HUES64 (cell line): ENCODE results near the gene GPR183.

Experiments
- H3K27ac ChIP-seq: 2 replicates; pipeline ENCODE4 v1.7.0; 2013; ENCODE audit warnings: low read depth, low read length, inconsistent platforms
- H3K27me3 ChIP-seq: 2 replicates; pipeline ENCODE4 v1.6.1; 2013; ENCODE audit warnings: mild to moderate bottlenecking, low read length; ENCODE audit not compliant: insufficient read depth
- H3K36me3 ChIP-seq: 2 replicates; pipeline ENCODE4 v1.6.1; 2013; ENCODE audit warnings: mild to moderate bottlenecking, low read length; ENCODE audit not compliant: insufficient read depth
- H3K4me1 ChIP-seq: 2 replicates; pipeline ENCODE4 v1.6.1; 2013; ENCODE audit warnings: mild to moderate bottlenecking, low read length, moderate library complexity; ENCODE audit not compliant: insufficient read depth
- H3K4me3 ChIP-seq: 2 replicates; pipeline ENCODE4 v1.5.1; 2013; ENCODE audit warnings: mild to moderate bottlenecking, low read length, moderate library complexity
- H3K9ac ChIP-seq: 2 replicates; pipeline ENCODE4 v1.6.1; 2013; ENCODE audit warnings: mild to moderate bottlenecking, low read depth, low read length
- H3K9me3 ChIP-seq: 2 replicates; pipeline ENCODE4 v1.6.1; 2013; ENCODE audit warnings: low read depth, low read length; ENCODE audit not compliant: insufficient read depth
- WGBS: fragments of 150-250, 120-280 bp; methylation state at CpG from one replicate; pipeline ENCODE4 v1.1.7; 2013; ENCODE audit warnings: missing lambda C conversion rate; 5-methylcytosine and 5-hydroxymethylcytosine counted together

Gene GPR183

GRCh38 chr13:99301913-99302636 lies 5.1 kb downstream of the GPR183 start:
- Histone ChIP-seq H3K9me3 (no peaks in the 10 kb centered on the region), H3K4me1 (peaks cover 8% of the 10 kb centered on the region; the same call in 1 of the 2 replicates), H3K4me3 (no peak overlapping the region), H3K27me3 (no peaks in the 10 kb centered on the region), H3K36me3 (no peaks in the 10 kb centered on the region), H3K9ac (no peak overlapping the region), H3K27ac (no peak overlapping the region)
- WGBS: 100% methylated on average over 1 of the region's 1 CpG

GRCh38 chr13:99301056-99301838 lies 6.0 kb downstream of the GPR183 start:
- no peak overlapping the region for H3K4me3 ChIP-seq
- H3K27ac ChIP-seq: no peak overlapping the region
- no peaks in the 10 kb centered on the region for H3K27me3 ChIP-seq
- H3K36me3 ChIP-seq: no peaks in the 10 kb centered on the region
- H3K9ac ChIP-seq: no peak overlapping the region
- 0 out of 2 replicates have a peak, but pooled peaks cover 2% of the 10 kb centered on the region for H3K4me1 ChIP-seq
- 94% methylated on average over 7 of the region's 7 CpGs for WGBS
- no peaks in the 10 kb centered on the region for H3K9me3 ChIP-seq

- H3K9me3 ChIP-seq: no peaks in the 10 kb centered on the region
- H3K27me3 ChIP-seq: no peaks in the 10 kb centered on the region
- H3K4me1 ChIP-seq: no peaks in the 10 kb centered on the region
- H3K36me3 ChIP-seq: no peaks in the 10 kb centered on the region
- H3K4me3 ChIP-seq: no peak overlapping the region
- H3K27ac ChIP-seq: no peak overlapping the region
- WGBS: 83% methylated on average over 4 of the region's 4 CpGs
- H3K9ac ChIP-seq: no peak overlapping the region
These were observed 7.3 kb downstream of the GPR183 start for GRCh38 chr13:99299920-99300341.

- H3K27me3 ChIP-seq: no peaks in the 10 kb centered on the region
- H3K9me3 ChIP-seq: no peaks in the 10 kb centered on the region
- H3K4me3 ChIP-seq: no peak overlapping the region
- H3K36me3 ChIP-seq: no peaks in the 10 kb centered on the region
- WGBS: 94% methylated on average over 3 of the region's 4 CpGs
- H3K9ac ChIP-seq: no peak overlapping the region
- no peak overlapping the region for H3K27ac ChIP-seq
- H3K4me1 ChIP-seq: no peaks in the 10 kb centered on the region
These were observed 7.8 kb downstream of the GPR183 start for GRCh38 chr13:99299256-99299919.

- H3K36me3 ChIP-seq: no peaks in the 10 kb centered on the region
- no peaks in the 10 kb centered on the region for H3K4me1 ChIP-seq
- H3K9ac ChIP-seq: no peak overlapping the region
- no peaks in the 10 kb centered on the region for H3K27me3 ChIP-seq
- H3K27ac ChIP-seq: no peak overlapping the region
- H3K4me3 ChIP-seq: no peak overlapping the region
- WGBS: 95% methylated on average over 1 of the region's 2 CpGs
- H3K9me3 ChIP-seq: no peaks in the 10 kb centered on the region
These were observed 9.1 kb downstream of the GPR183 start for GRCh38 chr13:99298056-99298455.

GRCh38 chr13:99297331-99297730 lies 9.9 kb downstream of the GPR183 start:
- Histone ChIP-seq H3K4me1 (no peaks in the 10 kb centered on the region), H3K9me3 (no peaks in the 10 kb centered on the region), H3K27me3 (no peaks in the 10 kb centered on the region), H3K36me3 (no peaks in the 10 kb centered on the region), H3K27ac (no peak overlapping the region), H3K9ac (no peak overlapping the region), H3K4me3 (no peak overlapping the region)

GRCh38 chr13:99296398-99296797 lies 10.8 kb downstream of the GPR183 start:
- Histone ChIP-seq H3K4me1 (no peaks in the 10 kb centered on the region), H3K4me3 (no peak overlapping the region), H3K27ac (no peak overlapping the region), H3K27me3 (no peaks in the 10 kb centered on the region), H3K9me3 (no peaks in the 10 kb centered on the region), H3K9ac (no peak overlapping the region), H3K36me3 (no peaks in the 10 kb centered on the region)
- WGBS: over 99% methylated on average over 4 of the region's 4 CpGs

GRCh38 chr13:99295488-99296252 lies 11.5 kb downstream of the GPR183 start:
- Histone ChIP-seq H3K4me3 (no peak overlapping the region), H3K36me3 (no peaks in the 10 kb centered on the region), H3K4me1 (no peaks in the 10 kb centered on the region), H3K9ac (no peak overlapping the region), H3K27ac (no peak overlapping the region), H3K9me3 (no peaks in the 10 kb centered on the region), H3K27me3 (no peaks in the 10 kb centered on the region)
- WGBS: 95% methylated on average over 12 of the region's 12 CpGs

- no peaks in the 10 kb centered on the region for H3K9me3 ChIP-seq
- H3K27ac ChIP-seq: no peak overlapping the region
- H3K36me3 ChIP-seq: no peaks in the 10 kb centered on the region
- WGBS: 97% methylated on average over 7 of the region's 7 CpGs
- H3K27me3 ChIP-seq: no peaks in the 10 kb centered on the region
- no peaks in the 10 kb centered on the region for H3K4me1 ChIP-seq
- no peak overlapping the region for H3K9ac ChIP-seq
- no peak overlapping the region for H3K4me3 ChIP-seq
These were observed 12.2 kb downstream of the GPR183 start for GRCh38 chr13:99294958-99295357.

- H3K36me3 ChIP-seq: no peaks in the 10 kb centered on the region
- H3K9me3 ChIP-seq: no peaks in the 10 kb centered on the region
- H3K4me1 ChIP-seq: no peaks in the 10 kb centered on the region
- no peaks in the 10 kb centered on the region for H3K27me3 ChIP-seq
- no peak overlapping the region for H3K9ac ChIP-seq
- H3K27ac ChIP-seq: no peak overlapping the region
- H3K4me3 ChIP-seq: no peak overlapping the region
These were observed 13.0 kb downstream of the GPR183 start for GRCh38 chr13:99294198-99294597.

GRCh38 chr13:99293178-99293577 lies 14.0 kb downstream of the GPR183 start:
- H3K36me3 ChIP-seq: no peaks in the 10 kb centered on the region
- H3K9ac ChIP-seq: no peak overlapping the region
- H3K27me3 ChIP-seq: no peaks in the 10 kb centered on the region
- no peak overlapping the region for H3K4me3 ChIP-seq
- H3K4me1 ChIP-seq: no peaks in the 10 kb centered on the region
- H3K27ac ChIP-seq: no peak overlapping the region
- WGBS: 97% methylated on average over 2 of the region's 2 CpGs
- H3K9me3 ChIP-seq: no peaks in the 10 kb centered on the region
